Myometrial cell (primary cell): ENCODE data around the gene CBX6. TPM values are rescaled to one million over a fixed set of nuclear protein-coding genes. Genes with fewer than 3 reads are reported as not detected.

ENCODE experiments used
- total RNA-seq: library from RNA; depleted of rRNA; stranded (reverse); fragments of >200 nt; gene quantifications from 2 replicates; pipeline ENCODE4 v1.2.3, GENCODE V29; 2015

The CBX6 gene
- 42.5 and 44.4 TPM in 2 replicates for total RNA-seq

DNA sequence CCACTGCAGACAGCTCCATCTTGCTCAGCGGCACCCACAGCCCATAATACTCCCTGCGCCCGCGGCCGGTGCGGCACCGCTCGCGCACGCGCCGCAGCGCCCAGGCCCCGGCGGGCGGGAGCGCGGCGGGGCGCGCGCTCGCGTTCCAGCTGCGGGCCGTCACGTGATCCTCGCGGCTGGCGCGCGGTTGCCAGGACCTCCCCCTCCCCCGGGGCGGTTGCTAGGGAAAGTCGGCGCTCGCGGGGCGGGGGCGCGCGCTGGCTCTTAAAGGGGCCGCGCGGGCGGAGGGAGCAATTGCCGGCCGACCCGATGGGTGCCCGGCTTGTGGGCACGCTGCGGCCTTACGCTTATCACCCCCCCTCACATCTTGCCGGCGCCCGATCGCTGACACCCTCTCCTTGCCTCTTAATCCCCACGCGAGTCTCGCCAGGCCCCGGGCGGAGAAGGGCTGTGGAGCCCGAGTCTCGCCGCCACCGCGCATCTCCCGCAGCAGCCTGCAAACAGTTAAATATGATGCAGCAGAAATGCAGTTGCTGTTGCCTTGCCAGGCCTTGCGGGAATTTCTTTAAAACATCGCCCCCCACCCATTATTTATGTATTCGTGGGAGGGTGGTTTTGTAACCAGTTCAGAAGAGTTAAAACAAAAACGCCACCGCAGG, at the start of gene CBX6:
CBX6 (minus strand) TSS at position 45 of the 659 bp plus-strand sequence; CDS start at position 19, 26 bp downstream.

DNA sequence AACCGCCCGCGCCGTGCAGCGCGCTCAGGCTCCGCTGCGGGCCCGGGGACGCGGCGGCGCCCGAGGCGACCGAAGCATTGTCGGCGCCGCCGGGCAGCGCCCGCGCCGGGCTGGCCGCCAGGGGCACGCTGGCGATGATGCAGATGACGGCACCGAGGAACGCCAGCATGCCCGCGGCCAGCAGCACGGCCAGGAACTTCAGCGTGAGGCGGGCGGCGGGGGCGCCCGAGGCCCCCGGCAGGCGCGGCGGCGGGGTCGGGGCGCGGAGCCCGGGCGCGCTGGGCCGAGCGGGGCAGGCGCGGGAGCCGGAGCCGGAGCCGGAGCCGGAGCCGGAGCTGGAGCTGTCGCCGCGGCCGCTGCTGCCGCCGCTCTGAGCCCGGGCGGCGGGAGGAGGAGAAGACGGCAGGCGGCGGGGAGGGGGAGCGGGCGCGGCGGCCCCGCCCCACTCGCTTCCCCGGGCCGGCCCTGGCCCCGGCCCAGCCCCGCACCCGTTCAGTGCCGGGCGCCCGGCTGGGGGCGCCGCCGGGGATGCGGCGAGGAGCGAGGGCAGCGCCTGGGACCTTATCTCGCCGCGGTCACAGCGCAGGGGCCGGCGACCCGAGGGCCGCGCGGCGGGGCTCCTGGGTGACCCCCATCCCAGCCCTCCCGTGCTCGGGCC, 28.2 kb downstream of the CBX6 start, which contains the start of gene NPTXR:
NPTXR (minus strand) TSS at position 372 of the 658 bp plus-strand sequence.

Other genes with a start within 250 kb of the CBX6 start
- gene FAM227A, start 215.8 kb downstream of the CBX6 start, total RNA-seq, result 0.58 and 1.8 TPM in 2 replicates
- 17.5 and 23.9 TPM in 2 replicates for gene CBY1, start 215.6 kb downstream of the CBX6 start, total RNA-seq
- 78.3 and 89.7 TPM in 2 replicates for gene TOMM22, start 190.3 kb downstream of the CBX6 start, total RNA-seq
- 48.1 and 53.0 TPM in 2 replicates for gene JOSD1, start 171.3 kb downstream of the CBX6 start, total RNA-seq
- 29.4 and 30.3 TPM in 2 replicates for gene GTPBP1, start 166.3 kb downstream of the CBX6 start, total RNA-seq
- 86.5 and 95.4 TPM in 2 replicates for gene SUN2, start 116.2 kb downstream of the CBX6 start, total RNA-seq
- 21.6 and 23.7 TPM in 2 replicates for gene DNAL4, start 78.1 kb downstream of the CBX6 start, total RNA-seq
- under 0.01 and 0.18 TPM in 2 replicates for gene NPTXR, start 28.2 kb downstream of the CBX6 start, total RNA-seq
- not detected in 2 replicates for gene APOBEC3A, start 85.4 kb upstream of the CBX6 start, total RNA-seq
- gene APOBEC3B, start 110.1 kb upstream of the CBX6 start, total RNA-seq, result 28.5 and 29.6 TPM in 2 replicates
- 34.4 and 42.4 TPM in 2 replicates for gene APOBEC3C, start 142.0 kb upstream of the CBX6 start, total RNA-seq
- 1.6 and 3.5 TPM in 2 replicates for gene APOBEC3D, start 148.9 kb upstream of the CBX6 start, total RNA-seq
- 4.3 and 7.6 TPM in 2 replicates for gene APOBEC3F, start 168.6 kb upstream of the CBX6 start, total RNA-seq
- gene APOBEC3G, start 205.1 kb upstream of the CBX6 start, total RNA-seq, result 11.0 and 15.8 TPM in 2 replicates
- 0.53 and 4.0 TPM in 2 replicates for gene APOBEC3H, start 225.0 kb upstream of the CBX6 start, total RNA-seq